Stimulated activated naive CD4-positive, alpha-beta T cell treated with Interleukin-2 at 50 U/mL for 16 hours (primary cell): Measurements from ENCODE around the gene UBE2E2.

Source experiments
- DNase-seq: peaks from one replicate; lab custom pipeline; 2025; lab: John Stamatoyannopoulos, UW

UBE2E2 gene

DNA sequence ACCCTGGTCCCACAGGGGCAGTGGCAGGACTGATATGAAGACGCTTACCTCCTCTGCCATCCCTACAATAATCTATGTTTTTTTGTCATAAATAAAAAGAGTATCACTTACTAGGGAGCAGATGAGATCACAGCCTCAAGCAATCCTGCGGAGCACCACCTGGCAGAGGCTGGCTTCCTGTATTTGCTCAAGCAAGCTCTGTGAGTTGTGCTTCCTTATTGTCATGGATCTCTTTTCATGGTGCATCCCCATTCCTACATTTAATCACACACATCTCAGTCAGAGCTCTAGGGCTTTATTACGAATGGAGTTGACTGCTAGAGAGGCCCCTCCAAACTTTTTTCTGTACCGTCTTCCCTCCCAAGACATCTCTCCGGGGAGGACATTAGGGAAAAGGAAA, 186.0 kb downstream of the UBE2E2 start:
- no peak for DNase-seq

DNA sequence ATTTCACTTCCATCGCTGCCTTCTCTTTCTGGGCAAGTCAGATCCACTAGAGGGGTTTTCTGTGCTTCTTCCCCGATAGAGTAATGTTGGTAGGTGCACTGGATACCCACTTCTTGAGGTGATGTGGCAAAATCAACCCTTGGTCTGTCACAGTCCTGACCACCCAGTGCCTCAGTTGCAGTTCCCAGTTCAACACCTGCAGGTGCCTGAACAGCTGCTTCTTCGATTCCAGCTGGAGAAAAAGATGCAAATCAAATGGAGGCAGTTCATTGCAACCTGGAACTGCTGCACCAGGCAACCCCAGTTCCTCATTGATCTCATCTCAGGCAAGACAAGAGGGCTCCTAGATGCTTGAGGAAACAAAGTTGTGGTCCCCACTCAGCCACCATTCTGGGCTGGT, 186.6 kb downstream of the UBE2E2 start:
- no peak for DNase-seq

DNA sequence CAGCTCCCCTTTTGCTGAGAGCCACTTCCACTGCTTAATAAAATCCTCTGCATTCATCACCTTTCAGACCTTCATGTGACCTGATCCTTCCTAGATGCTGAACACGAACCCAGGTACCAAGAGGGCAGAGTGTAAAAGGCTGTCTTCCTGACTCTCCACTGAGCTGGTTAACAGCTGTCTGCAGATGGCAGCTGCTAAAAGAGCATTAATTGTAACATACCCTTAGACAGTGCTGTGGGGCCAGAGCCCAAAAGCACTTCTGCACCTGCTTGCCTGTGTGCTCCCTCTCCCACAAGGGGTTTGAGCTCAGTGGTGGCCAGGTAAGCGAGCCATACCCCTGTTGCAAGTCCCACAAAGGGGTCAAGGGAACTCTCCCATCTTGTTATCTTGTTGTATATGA, 187.3 kb downstream of the UBE2E2 start:
- no peak for DNase-seq

DNA sequence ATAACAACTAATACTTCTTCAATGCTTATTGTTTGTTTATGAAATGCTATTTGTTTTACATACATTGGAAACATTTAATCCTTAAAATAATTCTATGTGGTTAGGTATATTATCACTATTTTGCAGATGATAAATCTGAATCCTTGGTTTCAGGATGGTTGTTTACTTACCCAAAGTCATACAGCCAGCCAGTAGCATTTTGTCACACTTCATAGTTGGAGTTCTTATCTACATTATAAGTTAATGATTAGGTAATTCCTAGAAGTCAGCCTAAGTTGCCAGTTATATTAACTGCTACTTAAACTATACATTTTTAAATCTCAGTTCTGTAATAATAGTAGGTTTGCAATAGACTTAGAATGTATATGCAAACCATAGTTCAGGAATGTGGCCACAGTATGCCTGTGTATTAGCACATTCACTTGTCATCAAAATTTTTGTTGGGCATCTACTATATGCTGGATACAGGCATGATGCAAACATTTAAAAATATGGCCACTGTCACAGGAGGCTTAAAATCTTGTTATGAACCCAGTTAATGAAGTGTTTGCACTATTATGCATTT, 187.9 kb downstream of the UBE2E2 start:
- DNase-seq, result no peak

DNA sequence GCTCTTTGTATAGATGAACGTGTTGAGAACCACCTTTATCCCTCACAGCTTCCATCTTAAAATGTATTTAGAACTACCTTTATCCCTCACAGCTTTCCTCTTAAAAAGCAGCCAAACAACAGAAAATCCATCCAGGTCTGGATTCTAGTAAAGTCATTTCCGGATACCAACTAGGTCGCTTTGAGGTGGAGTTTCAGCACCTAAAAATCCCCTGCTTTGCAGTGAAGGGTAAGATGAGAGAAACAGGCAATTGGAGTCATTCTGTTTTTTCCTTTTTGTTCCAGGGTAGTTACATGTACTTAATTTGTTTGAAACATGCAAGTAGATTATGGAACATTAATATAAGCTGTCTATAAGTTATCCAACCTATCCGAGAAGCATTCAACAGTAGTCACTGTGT, 192.0 kb downstream of the UBE2E2 start:
- DNase-seq, result no peak

DNA sequence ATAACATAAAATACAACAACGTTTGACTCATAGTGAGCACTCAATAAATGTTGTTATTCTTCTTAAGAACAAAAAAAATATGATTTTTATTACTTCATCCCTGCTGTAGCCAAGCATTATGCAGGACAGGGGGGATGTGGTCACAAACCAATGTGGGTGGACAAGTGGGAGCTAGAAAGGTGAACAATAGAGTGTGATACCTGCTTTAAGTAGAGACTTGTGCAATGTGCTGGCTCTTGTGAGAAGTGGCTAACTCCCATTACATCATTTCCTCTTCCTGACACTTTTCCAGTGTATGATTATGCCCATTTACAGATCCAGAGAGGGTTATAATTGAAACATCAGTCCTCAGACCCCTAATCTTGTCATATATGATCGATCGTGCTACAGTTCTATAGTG, 193.6 kb downstream of the UBE2E2 start:
- no peak for DNase-seq

DNA sequence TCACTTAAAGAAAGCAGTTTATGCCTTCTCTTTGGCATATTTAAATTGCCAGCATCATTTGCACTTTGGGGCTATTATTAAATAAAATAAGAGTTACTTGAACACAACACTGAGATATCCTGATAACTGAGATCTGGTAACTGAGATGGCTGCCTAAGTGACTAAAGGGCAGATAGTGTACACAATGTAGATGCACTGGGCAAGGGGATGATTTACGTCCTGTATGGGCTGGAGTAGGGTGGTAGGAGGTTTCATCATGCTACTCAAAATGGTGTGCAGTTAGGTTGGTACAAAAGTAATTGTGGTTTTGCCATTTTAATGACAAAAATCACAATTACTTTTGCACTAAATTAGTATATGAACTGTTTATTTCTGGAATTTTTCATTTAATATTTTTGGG, 196.1 kb downstream of the UBE2E2 start:
- DNase-seq, result no peak

DNA sequence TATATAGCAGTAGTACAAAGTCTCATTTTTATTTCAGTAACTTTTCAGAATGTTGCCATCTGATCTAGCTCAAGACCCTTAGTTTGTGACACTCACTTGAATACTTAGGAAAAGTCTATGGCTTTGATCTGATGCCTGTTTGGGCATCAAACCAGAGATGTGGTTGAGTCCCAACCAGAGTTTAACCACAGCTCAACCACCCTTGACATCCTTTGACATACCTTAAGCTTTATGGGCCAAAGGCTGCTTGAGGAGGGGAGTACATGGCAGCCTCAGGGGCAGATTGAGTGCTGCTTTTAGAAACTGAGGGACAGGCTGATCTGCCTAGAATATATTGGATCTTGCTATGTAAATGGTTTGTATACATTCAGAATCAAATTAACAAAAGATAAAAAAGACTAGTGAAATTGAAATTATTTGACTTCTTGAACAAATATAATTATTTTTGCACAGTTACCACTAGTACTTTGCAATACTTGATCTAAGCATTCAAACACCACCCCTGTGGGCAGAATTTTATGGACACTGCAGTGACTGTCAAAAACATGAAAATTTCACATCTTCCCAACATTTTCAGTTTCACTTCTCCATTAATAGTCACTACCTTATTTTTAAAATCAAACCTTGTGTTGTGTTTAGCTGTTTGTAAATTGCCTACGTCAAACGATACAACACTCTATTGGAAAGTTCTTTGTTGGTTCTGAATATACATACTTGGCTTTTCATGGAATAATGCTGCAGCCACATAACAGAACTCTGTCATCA, 199.8 kb downstream of the UBE2E2 start:
- DNase-seq, result no peak

DNA sequence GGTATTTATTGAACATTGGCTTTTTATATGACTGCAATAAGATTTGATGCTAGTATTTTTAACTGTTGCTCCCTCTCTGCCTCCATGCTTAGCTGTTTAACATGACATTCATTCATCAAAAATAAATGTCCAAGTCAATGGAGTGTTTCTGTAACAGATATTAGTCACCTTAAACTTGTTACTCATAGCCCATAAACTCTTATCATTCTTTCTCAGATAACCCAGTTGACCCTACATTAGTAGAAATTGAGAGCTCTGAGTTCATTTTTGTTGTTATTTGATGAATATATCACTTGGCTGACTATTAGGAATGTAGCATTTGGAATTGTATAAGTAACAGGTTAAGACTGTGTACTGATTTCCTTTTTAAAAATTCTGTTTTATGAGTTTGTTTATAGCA, 201.1 kb downstream of the UBE2E2 start:
- DNase-seq, result no peak

DNA sequence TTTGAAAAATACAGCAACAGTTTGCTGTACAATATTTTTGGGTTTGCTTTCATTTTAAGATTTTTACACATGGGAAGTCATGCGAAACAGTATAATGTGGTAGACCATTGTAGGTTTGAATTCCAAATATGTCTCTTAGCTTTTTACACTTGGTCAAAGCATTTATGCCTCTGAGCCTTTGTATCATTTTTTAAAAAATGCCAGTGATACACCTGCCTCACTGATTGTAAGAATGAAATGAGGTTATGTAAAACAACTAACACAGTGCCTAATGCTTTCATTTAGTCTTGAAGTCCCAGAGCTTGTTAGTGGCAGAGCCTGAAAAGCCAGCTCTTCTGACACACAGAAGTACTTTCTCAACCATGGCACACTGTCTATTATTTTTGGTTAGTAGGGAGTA, 202.0 kb downstream of the UBE2E2 start:
- DNase-seq, result no peak

DNA sequence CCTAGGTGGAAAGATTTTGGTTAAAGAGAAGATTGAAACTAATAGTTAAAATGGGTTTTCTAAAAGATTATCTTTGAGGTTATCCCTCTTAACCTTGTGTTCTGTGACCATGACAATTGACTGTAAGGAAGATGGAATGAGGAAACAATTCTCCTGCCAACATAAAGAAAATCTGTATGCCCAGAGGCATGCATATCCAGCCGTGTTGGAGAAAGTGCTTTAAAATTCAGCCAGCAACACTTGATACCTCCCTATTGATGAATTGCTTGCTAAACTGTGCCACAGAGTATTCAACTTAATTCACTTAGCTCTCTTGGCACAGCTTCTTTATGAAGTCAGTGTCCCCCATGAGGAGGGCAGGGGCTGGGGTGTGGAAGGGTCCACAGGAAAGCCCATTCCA, 203.5 kb downstream of the UBE2E2 start:
- no peak for DNase-seq

DNA sequence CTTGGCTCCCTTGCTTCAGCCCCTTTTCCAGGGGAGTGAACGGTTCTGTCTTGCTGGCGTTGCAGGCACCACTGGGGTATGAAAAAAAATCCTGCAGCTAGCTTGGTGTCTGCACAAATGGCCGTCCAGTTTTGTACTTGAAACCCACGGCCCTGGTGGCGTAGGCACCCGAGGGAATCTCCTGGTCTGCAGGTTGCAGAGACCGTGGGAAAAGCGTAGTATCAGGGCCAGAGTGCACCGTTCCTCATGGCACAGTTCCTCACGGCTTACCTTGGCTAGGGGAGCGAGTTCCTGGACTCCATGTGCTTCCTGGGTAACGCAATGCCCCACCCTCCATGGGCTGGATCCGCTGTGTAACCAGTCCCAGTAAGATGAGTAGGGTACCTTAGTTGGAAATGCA, 214.9 kb downstream of the UBE2E2 start:
- DNase-seq, result no peak

DNA sequence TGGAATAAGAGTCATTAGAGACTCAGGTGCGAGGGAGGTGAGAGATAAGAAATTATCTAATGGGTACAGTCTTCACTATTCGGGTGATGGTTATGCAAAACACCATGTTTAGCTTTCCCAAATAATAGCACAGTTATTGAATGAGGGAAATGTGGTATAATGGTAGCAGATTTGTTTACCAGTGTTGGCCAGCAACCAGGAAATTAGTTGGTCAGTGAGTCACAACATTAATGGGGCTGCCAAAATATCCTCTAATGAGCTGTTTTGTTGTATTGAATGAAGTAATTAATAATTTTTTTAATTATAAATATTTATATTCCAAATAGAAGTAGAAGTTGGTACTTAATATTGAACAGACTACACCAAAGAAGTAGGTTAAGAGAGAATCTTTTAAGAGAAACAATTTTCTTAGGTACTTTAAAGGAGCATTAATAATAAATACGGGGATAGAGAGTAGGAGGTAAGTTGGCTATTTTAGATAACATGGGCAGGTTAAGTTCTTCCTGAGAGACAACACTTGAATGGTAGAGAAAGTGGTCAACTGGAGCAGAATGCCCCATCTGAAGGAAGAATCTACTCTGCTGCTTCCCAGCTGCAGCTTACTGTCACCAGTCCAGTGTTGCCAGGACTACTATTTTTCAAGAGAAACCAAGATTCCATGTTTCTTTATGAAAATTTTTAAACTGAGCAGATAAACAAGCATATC, 218.8 kb downstream of the UBE2E2 start:
- no peak for DNase-seq

DNA sequence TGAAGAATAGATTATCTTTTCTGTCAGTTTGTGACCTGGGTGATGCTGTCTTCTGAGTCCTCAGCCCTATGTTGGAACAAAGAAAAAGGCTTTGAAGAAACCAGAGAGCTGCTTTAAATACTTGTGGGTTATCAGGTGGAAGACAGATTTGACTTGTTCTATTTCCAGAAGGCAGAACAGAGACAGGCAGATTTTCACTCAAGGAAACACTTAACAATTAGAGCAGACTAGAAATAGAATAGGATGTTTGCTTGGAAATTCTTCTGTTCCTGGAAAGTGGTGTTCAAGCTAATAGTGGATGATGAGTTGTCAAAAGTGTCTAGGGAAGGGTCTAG, 219.4 kb downstream of the UBE2E2 start:
- DNase-seq, result no peak

DNA sequence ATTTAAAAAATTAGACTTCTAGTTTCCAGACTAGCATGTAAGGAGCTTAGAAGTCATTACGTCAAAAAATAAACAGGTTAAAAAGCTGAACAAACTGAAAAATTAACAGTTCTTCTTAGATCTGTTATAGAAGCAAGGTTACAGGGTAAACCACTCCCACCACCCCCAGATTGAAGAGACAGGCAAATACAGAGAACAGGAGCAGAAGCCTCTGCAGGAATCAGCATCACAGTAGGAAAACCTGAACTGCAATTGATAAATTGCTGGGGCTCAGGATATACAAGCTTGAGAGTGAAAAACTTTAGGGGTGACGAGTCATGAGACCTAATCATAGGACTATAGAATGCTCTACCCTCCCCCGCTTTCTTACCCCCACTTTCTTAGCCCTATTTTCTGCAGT, 222.3 kb downstream of the UBE2E2 start:
- no peak for DNase-seq

DNA sequence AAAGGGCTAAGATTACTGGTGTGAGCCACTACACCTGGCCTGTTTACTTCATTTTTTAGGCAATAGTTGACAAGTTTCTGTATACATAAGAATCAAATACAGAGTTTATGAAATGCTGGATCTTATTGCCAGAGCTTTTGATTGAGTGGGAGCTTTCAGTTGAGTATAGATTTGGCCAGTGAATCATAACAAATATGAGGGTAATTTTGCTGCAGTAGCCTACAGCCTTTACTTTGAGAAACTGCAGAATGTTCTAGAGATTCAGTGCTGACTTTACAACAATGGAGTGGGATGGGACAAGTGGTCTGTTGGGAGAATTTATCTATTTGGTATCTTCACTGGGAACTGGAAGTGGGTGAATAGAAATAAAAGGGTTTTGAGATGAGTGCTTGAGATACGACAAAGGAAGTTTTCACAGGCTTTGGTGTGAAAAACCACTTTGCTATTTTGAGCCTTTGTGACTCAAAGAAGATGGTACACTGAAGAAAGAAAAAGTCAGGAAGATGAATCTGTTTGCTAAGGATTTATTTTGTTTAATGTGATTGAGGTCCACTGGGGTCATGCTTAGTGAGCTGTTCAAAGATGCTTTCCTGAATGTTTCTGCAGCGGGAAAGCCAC, 227.8 kb downstream of the UBE2E2 start:
- no peak for DNase-seq

DNA sequence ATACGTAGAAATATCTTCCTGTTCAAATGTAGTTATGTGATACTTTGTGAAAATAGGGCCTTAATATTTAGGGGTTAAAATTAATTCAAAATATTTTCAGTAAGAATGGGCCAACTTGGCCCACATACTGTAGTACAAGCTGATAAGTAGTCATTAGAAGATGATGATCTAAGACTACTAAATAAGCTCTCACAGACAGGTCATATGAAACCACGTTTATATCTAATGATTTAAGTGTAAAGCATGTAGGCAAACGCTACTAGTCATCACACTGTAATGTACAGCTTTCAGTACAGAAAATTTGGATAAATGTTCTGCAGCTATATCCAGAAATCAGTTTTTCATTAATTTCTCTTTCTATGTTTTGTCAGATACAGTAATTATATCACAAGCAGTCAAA, 228.6 kb downstream of the UBE2E2 start:
- no peak for DNase-seq

DNA sequence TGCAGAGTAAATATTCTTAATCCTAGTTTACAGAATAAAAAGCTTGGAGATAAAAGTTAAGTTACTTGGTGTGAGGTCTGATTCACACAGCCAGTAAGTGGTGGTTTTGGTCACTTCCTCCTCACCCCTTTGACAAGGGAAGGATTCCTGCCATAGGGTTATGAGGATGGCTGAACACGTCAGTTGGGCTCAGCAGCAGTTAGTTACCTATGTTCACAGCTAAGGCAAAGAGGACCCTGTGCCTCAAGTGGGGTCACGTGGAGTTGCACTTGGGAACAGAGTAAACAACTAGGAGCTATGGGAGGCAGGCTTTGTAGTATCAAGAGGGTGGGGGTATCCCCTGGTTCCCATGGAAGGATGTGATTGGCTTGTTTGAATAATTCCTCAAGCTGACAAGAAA, 232.2 kb downstream of the UBE2E2 start:
- no peak for DNase-seq

DNA sequence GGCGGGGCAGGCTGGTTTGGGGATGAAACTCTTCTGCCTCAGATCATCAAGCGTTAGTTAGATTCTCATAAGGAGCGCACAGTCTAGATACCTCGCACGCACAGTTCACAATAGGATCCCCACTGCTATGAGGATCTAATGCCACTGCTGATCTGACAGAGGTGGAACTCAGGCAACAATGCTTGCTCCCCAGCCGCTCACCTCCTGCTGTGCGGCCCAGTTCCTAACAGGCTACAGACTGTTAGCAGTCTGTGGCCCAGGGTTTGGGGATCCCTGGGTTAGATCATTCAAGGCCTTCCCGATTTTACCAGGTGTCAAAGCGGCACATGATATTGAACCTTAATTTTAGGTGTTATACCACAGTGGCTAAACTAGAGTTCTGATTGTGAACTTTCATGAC, 232.8 kb downstream of the UBE2E2 start:
- DNase-seq, result no peak

DNA sequence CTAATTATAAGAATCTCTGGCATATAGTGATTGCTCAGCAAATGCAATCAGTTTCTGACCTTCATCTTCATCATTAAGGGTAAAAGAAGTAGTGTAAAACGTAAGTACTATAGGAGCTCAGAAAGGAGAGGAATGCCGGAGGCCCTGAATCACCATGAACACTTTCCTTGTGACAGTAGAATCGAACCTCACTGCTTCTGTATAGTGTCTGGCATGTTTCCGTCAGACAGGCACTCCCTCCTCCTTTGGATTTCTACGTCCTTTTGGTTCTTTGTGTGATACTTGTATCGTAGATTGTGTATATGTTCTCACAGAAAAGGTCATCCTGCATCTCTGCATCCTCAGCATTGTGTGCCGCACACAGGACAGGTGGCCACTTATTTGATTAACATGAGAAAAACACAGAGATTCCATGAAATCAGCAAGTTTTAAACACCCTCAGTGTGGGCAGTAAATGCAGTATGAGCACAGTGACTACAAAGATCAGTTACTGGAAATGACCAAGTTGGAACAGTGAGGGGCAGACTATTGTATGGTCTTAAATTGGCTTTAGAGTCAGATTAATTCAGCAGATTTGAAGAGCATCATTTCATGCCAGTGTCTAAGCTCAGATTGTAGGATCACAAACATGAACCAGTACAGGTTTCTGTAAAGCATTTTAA, 234.5 kb downstream of the UBE2E2 start:
- no peak for DNase-seq

DNA sequence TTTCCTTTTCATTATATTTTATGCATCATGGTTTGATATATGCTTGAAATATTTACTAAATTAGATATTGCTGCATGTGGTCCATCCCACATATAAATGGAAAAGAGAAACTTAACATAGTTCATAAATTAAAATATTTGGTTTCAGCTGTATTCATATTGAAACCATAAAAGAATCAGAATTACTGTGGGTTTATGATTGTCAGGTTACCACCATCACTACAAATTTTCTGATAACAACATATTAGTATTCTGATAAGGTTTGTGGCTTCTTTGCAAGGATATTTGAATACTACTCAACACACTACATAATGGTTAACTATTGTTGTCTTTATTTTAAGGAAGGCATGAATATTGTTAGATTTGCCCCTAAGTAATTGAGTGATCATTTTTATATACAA, 235.5 kb downstream of the UBE2E2 start:
- no peak for DNase-seq

DNA sequence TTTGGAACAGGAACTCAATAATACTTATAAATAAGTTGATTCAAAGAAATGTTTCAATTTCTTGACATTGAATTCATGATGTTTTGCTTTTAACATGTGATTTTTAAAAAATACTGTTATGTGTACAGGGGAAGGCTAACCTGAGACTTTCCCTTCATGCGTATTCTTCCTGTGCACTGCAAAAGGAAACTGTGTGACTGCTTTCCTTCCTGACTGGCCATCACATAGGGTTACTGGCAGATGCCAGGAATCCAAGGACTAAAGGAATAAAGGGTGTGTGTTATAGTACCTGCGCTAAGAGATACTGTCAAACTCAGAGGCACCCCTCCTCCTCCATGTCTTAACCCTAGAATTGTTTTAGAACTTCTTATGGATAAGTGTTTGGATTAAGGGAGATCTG, 236.0 kb downstream of the UBE2E2 start:
- DNase-seq, result no peak
